Measurements from ENCODE around the gene TACC3.

The TACC3 gene

GRCh38 chr4:1768367-1769034, 47.2 kb downstream of the TACC3 start:
- Histone ChIP-seq H3K27me3 (peaks cover 100% of the 10 kb centered on the region), H3K36me3 (no peaks in the 10 kb centered on the region), H3K27ac (no peak overlapping the region), H3K4me3 (ENCODE audit: low read depth in 1 of 2, low read length in 1 of 2) (no peak overlapping the region), H3K4me1 (ENCODE audit: control insufficient read depth in 1 of 2, insufficient read depth in 1 of 2, low read depth in 1 of 2, low read length in 1 of 2) (no peaks in the 10 kb centered on the region), H3K9me3 (no peaks in the 10 kb centered on the region)
- TF ChIP-seq, protein P1, sequence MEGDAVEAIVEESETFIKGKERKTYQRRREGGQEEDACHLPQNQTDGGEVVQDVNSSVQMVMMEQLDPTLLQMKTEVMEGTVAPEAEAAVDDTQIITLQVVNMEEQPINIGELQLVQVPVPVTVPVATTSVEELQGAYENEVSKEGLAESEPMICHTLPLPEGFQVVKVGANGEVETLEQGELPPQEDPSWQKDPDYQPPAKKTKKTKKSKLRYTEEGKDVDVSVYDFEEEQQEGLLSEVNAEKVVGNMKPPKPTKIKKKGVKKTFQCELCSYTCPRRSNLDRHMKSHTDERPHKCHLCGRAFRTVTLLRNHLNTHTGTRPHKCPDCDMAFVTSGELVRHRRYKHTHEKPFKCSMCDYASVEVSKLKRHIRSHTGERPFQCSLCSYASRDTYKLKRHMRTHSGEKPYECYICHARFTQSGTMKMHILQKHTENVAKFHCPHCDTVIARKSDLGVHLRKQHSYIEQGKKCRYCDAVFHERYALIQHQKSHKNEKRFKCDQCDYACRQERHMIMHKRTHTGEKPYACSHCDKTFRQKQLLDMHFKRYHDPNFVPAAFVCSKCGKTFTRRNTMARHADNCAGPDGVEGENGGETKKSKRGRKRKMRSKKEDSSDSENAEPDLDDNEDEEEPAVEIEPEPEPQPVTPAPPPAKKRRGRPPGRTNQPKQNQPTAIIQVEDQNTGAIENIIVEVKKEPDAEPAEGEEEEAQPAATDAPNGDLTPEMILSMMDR (IDR thresholded peaks at IDR 0.05): no peak

GRCh38 chr4:1769692-1770091, 48.4 kb downstream of the TACC3 start:
- peaks cover 90% of the 10 kb centered on the region for H3K27me3 ChIP-seq
- H3K27ac ChIP-seq: no peak overlapping the region
- H3K9me3 ChIP-seq: no peaks in the 10 kb centered on the region
- TF ChIP-seq, protein P1 (IDR thresholded peaks at IDR 0.05): no peak
- no peak overlapping the region for H3K4me3 ChIP-seq (ENCODE audit: low read depth in 1 of 2, low read length in 1 of 2)
- H3K36me3 ChIP-seq: no peaks in the 10 kb centered on the region
- H3K4me1 ChIP-seq (ENCODE audit: control insufficient read depth in 1 of 2, insufficient read depth in 1 of 2, low read depth in 1 of 2, low read length in 1 of 2): no peaks in the 10 kb centered on the region

- TF ChIP-seq, protein P1 (IDR thresholded peaks at IDR 0.05): no peak
- Histone ChIP-seq H3K36me3 (no peaks in the 10 kb centered on the region), H3K27ac (no peak overlapping the region), H3K4me1 (ENCODE audit: control insufficient read depth in 1 of 2, insufficient read depth in 1 of 2, low read depth in 1 of 2, low read length in 1 of 2) (no peaks in the 10 kb centered on the region), H3K4me3 (ENCODE audit: low read depth in 1 of 2, low read length in 1 of 2) (no peak overlapping the region), H3K27me3 (peaks cover 84% of the 10 kb centered on the region), H3K9me3 (no peaks in the 10 kb centered on the region)
These were observed 48.9 kb downstream of the TACC3 start for GRCh38 chr4:1770245-1770644.

DNA sequence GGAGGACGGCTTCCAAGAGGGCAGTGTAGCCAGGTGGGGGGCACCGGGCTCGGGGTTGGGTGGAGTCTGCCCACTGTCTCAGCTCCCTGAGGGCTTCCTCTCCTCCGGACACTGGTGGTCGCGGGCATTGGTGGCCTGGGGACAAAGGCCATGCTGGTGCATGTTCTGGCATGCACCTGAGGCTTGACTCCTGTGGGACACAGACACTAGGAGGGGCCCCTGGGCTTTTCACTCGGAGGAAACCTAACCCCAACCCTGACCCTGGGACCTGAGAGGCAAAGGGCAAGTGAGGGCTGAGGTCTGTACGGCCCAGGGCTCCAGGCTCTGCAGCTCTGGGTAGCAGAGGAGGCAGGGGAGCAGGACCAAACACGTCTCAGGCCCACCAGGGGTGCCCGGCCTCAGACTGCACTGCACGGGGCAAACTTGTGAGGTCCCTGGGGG, 49.5 kb downstream of the TACC3 start:
- peaks cover 78% of the 10 kb centered on the region for H3K27me3 ChIP-seq
- TF ChIP-seq, protein P1 (IDR thresholded peaks at IDR 0.05): no peak
- no peaks in the 10 kb centered on the region for H3K4me1 ChIP-seq (ENCODE audit: control insufficient read depth in 1 of 2, insufficient read depth in 1 of 2, low read depth in 1 of 2, low read length in 1 of 2)

GRCh38 chr4:1771555-1772305, 50.4 kb downstream of the TACC3 start:
- H3K4me1 ChIP-seq (ENCODE audit: control insufficient read depth in 1 of 2, insufficient read depth in 1 of 2, low read depth in 1 of 2, low read length in 1 of 2): no peaks in the 10 kb centered on the region
- H3K4me3 ChIP-seq (ENCODE audit: low read depth in 1 of 2, low read length in 1 of 2): no peak overlapping the region
- no peaks in the 10 kb centered on the region for H3K36me3 ChIP-seq
- H3K27ac ChIP-seq: no peak overlapping the region
- peaks cover 69% of the 10 kb centered on the region for H3K27me3 ChIP-seq
- no peaks in the 10 kb centered on the region for H3K9me3 ChIP-seq
- TF ChIP-seq, protein P1 (IDR thresholded peaks at IDR 0.05): no peak

More for the DNA sequence above, 49.5 kb downstream of the TACC3 start:
- no peak overlapping the region for H3K27ac ChIP-seq
- no peak overlapping the region for H3K4me3 ChIP-seq (ENCODE audit: low read depth in 1 of 2, low read length in 1 of 2)
- no peaks in the 10 kb centered on the region for H3K9me3 ChIP-seq
- no peaks in the 10 kb centered on the region for H3K36me3 ChIP-seq

Data from neutrophil (primary cell).